Measurements from ENCODE around the gene KIF4A. TPM values are rescaled to one million over a fixed set of nuclear protein-coding genes. Genes with fewer than 3 reads are reported as not detected.
"Not testable (repeated sequence)": the region's sequence is repeated elsewhere in the genome, so short reads cannot be mapped to it uniquely, and the experiment has no call there.

The KIF4A gene
- polyA plus RNA-seq, 4 donors: 0.54 to 8.3 (median 4.0) TPM

GRCh38 chrX:70348825-70349224 is 58.9 kb downstream of the KIF4A start:
- DNase-seq; H3K4me1 ChIP-seq (ENCODE audit: control insufficient read depth in 3 of 3, insufficient read depth in 2 of 3, low read depth in 1 of 3, low read length in 2 of 3); H3K4me3 ChIP-seq (ENCODE audit: low read depth in 1 of 3, low read length in 3 of 3); H3K9me3 ChIP-seq (ENCODE audit: control insufficient read depth in 2 of 2, insufficient read depth in 1 of 2, low read depth in 1 of 2, low read length in 1 of 2); H3K27me3 ChIP-seq (ENCODE audit: control insufficient read depth in 3 of 3, insufficient read depth in 3 of 3, low read length in 3 of 3); FAIRE-seq; H3K36me3 ChIP-seq (ENCODE audit: control insufficient read depth in 3 of 3, insufficient read depth in 2 of 3, low read depth in 1 of 3, low read length in 3 of 3); H3K27ac ChIP-seq (ENCODE audit: low read depth in 1 of 3, low read length in 2 of 3): not testable (repeated sequence)
- 96 to 98% (median 97%) methylated on average over 23 to 26 of the region's 26 CpGs for WGBS, 3 donors

GRCh38 chrX:70349367-70350125 is 59.6 kb downstream of the KIF4A start:
- 96 to 99% (median 97%) methylated on average over 21 to 55 of the region's 55 CpGs for WGBS, 3 donors
- not testable (repeated sequence) for FAIRE-seq; H3K27ac ChIP-seq (ENCODE audit: low read depth in 1 of 3, low read length in 2 of 3); H3K9me3 ChIP-seq (ENCODE audit: control insufficient read depth in 2 of 2, insufficient read depth in 1 of 2, low read depth in 1 of 2, low read length in 1 of 2); H3K36me3 ChIP-seq (ENCODE audit: control insufficient read depth in 3 of 3, insufficient read depth in 2 of 3, low read depth in 1 of 3, low read length in 3 of 3); DNase-seq; H3K27me3 ChIP-seq (ENCODE audit: control insufficient read depth in 3 of 3, insufficient read depth in 3 of 3, low read length in 3 of 3); H3K4me3 ChIP-seq (ENCODE audit: low read depth in 1 of 3, low read length in 3 of 3); H3K4me1 ChIP-seq (ENCODE audit: control insufficient read depth in 3 of 3, insufficient read depth in 2 of 3, low read depth in 1 of 3, low read length in 2 of 3)

- Histone ChIP-seq H3K27ac (ENCODE audit: low read depth in 1 of 3, low read length in 2 of 3) (no peak overlapping the region), H3K9me3 (ENCODE audit: control insufficient read depth in 2 of 2, insufficient read depth in 1 of 2, low read depth in 1 of 2, low read length in 1 of 2) (no peaks in the 10 kb centered on the region), H3K27me3 (ENCODE audit: control insufficient read depth in 3 of 3, insufficient read depth in 3 of 3, low read length in 3 of 3) (no peaks in the 10 kb centered on the region), H3K4me1 (ENCODE audit: control insufficient read depth in 3 of 3, insufficient read depth in 2 of 3, low read depth in 1 of 3, low read length in 2 of 3) (no peaks in the 10 kb centered on the region), H3K4me3 (ENCODE audit: low read depth in 1 of 3, low read length in 3 of 3) (no peak overlapping the region), H3K36me3 (ENCODE audit: control insufficient read depth in 3 of 3, insufficient read depth in 2 of 3, low read depth in 1 of 3, low read length in 3 of 3) (peaks cover 0 to 3% (median 0%) of the 10 kb centered on the region in 3 donors)
- 92 to 100% (median 95%) methylated on average over 3 of the region's 3 CpGs for WGBS, 3 donors
- FAIRE-seq (no peak), DNase-seq (no peak)
Measured at GRCh38 chrX:70352496-70352895, 62.6 kb downstream of the KIF4A start.

- no peaks in the 10 kb centered on the region for H3K27me3 ChIP-seq (ENCODE audit: control insufficient read depth in 3 of 3, insufficient read depth in 3 of 3, low read length in 3 of 3)
- FAIRE-seq: no peak
- DNase-seq: no peak
Measured at GRCh38 chrX:70353514-70353913, 63.6 kb downstream of the KIF4A start.

GRCh38 chrX:70354716-70355115 is 64.8 kb downstream of the KIF4A start:
- 53 to 70% methylated on average over 2 of the region's 2 CpGs; no CpG with 5 or more reads in 1 of the 3 donors for WGBS, 3 donors
- H3K4me1 ChIP-seq (ENCODE audit: control insufficient read depth in 3 of 3, insufficient read depth in 2 of 3, low read depth in 1 of 3, low read length in 2 of 3): no peaks in the 10 kb centered on the region
- FAIRE-seq: no peak
- no peak overlapping the region for H3K27ac ChIP-seq (ENCODE audit: low read depth in 1 of 3, low read length in 2 of 3)
- DNase-seq: no peak
- H3K4me3 ChIP-seq (ENCODE audit: low read depth in 1 of 3, low read length in 3 of 3): no peak overlapping the region
- H3K27me3 ChIP-seq (ENCODE audit: control insufficient read depth in 3 of 3, insufficient read depth in 3 of 3, low read length in 3 of 3): no peaks in the 10 kb centered on the region
- peaks cover 0 to 3% (median 0%) of the 10 kb centered on the region in 3 donors for H3K36me3 ChIP-seq (ENCODE audit: control insufficient read depth in 3 of 3, insufficient read depth in 2 of 3, low read depth in 1 of 3, low read length in 3 of 3)
- no peaks in the 10 kb centered on the region for H3K9me3 ChIP-seq (ENCODE audit: control insufficient read depth in 2 of 2, insufficient read depth in 1 of 2, low read depth in 1 of 2, low read length in 1 of 2)

More at GRCh38 chrX:70353514-70353913, 63.6 kb downstream of the KIF4A start:
- Histone ChIP-seq H3K36me3 (ENCODE audit: control insufficient read depth in 3 of 3, insufficient read depth in 2 of 3, low read depth in 1 of 3, low read length in 3 of 3) (peaks cover 0 to 3% (median 0%) of the 10 kb centered on the region in 3 donors), H3K4me1 (ENCODE audit: control insufficient read depth in 3 of 3, insufficient read depth in 2 of 3, low read depth in 1 of 3, low read length in 2 of 3) (no peaks in the 10 kb centered on the region), H3K4me3 (ENCODE audit: low read depth in 1 of 3, low read length in 3 of 3) (no peak overlapping the region), H3K27ac (ENCODE audit: low read depth in 1 of 3, low read length in 2 of 3) (no peak overlapping the region), H3K9me3 (ENCODE audit: control insufficient read depth in 2 of 2, insufficient read depth in 1 of 2, low read depth in 1 of 2, low read length in 1 of 2) (no peaks in the 10 kb centered on the region)
- WGBS, 3 donors: 85 to 96% (median 96%) methylated on average over 5 of the region's 5 CpGs

- Histone ChIP-seq H3K4me1 (ENCODE audit: control insufficient read depth in 3 of 3, insufficient read depth in 2 of 3, low read depth in 1 of 3, low read length in 2 of 3) (no peaks in the 10 kb centered on the region), H3K27me3 (ENCODE audit: control insufficient read depth in 3 of 3, insufficient read depth in 3 of 3, low read length in 3 of 3) (no peaks in the 10 kb centered on the region), H3K36me3 (ENCODE audit: control insufficient read depth in 3 of 3, insufficient read depth in 2 of 3, low read depth in 1 of 3, low read length in 3 of 3) (peaks cover 0 to 3% (median 0%) of the 10 kb centered on the region in 3 donors), H3K4me3 (ENCODE audit: low read depth in 1 of 3, low read length in 3 of 3) (no peak overlapping the region), H3K9me3 (ENCODE audit: control insufficient read depth in 2 of 2, insufficient read depth in 1 of 2, low read depth in 1 of 2, low read length in 1 of 2) (no peaks in the 10 kb centered on the region), H3K27ac (ENCODE audit: low read depth in 1 of 3, low read length in 2 of 3) (no peak overlapping the region)
- no peak for DNase-seq
- 93 to 98% (median 97%) methylated on average over 4 of the region's 4 CpGs for WGBS, 3 donors
- FAIRE-seq: no peak
Measured at GRCh38 chrX:70359458-70359857, 69.6 kb downstream of the KIF4A start.

- Histone ChIP-seq H3K27ac (ENCODE audit: low read depth in 1 of 3, low read length in 2 of 3) (no peak overlapping the region), H3K9me3 (ENCODE audit: control insufficient read depth in 2 of 2, insufficient read depth in 1 of 2, low read depth in 1 of 2, low read length in 1 of 2) (no peaks in the 10 kb centered on the region), H3K4me3 (ENCODE audit: low read depth in 1 of 3, low read length in 3 of 3) (no peak overlapping the region), H3K4me1 (ENCODE audit: control insufficient read depth in 3 of 3, insufficient read depth in 2 of 3, low read depth in 1 of 3, low read length in 2 of 3) (no peaks in the 10 kb centered on the region), H3K36me3 (ENCODE audit: control insufficient read depth in 3 of 3, insufficient read depth in 2 of 3, low read depth in 1 of 3, low read length in 3 of 3) (peaks cover 0 to 3% (median 0%) of the 10 kb centered on the region in 3 donors), H3K27me3 (ENCODE audit: control insufficient read depth in 3 of 3, insufficient read depth in 3 of 3, low read length in 3 of 3) (no peaks in the 10 kb centered on the region)
- 88 to 95% (median 88%) methylated on average over 8 to 10 of the region's 10 CpGs for WGBS, 3 donors
- FAIRE-seq: no peak
- DNase-seq: no peak
Measured at GRCh38 chrX:70360366-70360765, 70.5 kb downstream of the KIF4A start.

GRCh38 chrX:70368731-70369130 is 78.8 kb downstream of the KIF4A start:
- not testable (repeated sequence) for H3K36me3 ChIP-seq (ENCODE audit: control insufficient read depth in 3 of 3, insufficient read depth in 2 of 3, low read depth in 1 of 3, low read length in 3 of 3); H3K9me3 ChIP-seq (ENCODE audit: control insufficient read depth in 2 of 2, insufficient read depth in 1 of 2, low read depth in 1 of 2, low read length in 1 of 2); FAIRE-seq; H3K4me1 ChIP-seq (ENCODE audit: control insufficient read depth in 3 of 3, insufficient read depth in 2 of 3, low read depth in 1 of 3, low read length in 2 of 3); H3K4me3 ChIP-seq (ENCODE audit: low read depth in 1 of 3, low read length in 3 of 3); H3K27ac ChIP-seq (ENCODE audit: low read depth in 1 of 3, low read length in 2 of 3); DNase-seq; H3K27me3 ChIP-seq (ENCODE audit: control insufficient read depth in 3 of 3, insufficient read depth in 3 of 3, low read length in 3 of 3)
- WGBS, 3 donors: 74 to 98% (median 90%) methylated on average over 5 to 7 of the region's 7 CpGs

- no peak for FAIRE-seq
- H3K4me3 ChIP-seq (ENCODE audit: low read depth in 1 of 3, low read length in 3 of 3): no peak overlapping the region
- H3K27ac ChIP-seq (ENCODE audit: low read depth in 1 of 3, low read length in 2 of 3): no peak overlapping the region
- no peaks in the 10 kb centered on the region for H3K4me1 ChIP-seq (ENCODE audit: control insufficient read depth in 3 of 3, insufficient read depth in 2 of 3, low read depth in 1 of 3, low read length in 2 of 3)
- DNase-seq: no peak
- WGBS, 3 donors: 63 to 77% (median 73%) methylated on average over 2 of the region's 2 CpGs
- H3K27me3 ChIP-seq (ENCODE audit: control insufficient read depth in 3 of 3, insufficient read depth in 3 of 3, low read length in 3 of 3): no peaks in the 10 kb centered on the region
- H3K9me3 ChIP-seq (ENCODE audit: control insufficient read depth in 2 of 2, insufficient read depth in 1 of 2, low read depth in 1 of 2, low read length in 1 of 2): no peaks in the 10 kb centered on the region
- H3K36me3 ChIP-seq (ENCODE audit: control insufficient read depth in 3 of 3, insufficient read depth in 2 of 3, low read depth in 1 of 3, low read length in 3 of 3): no peaks in the 10 kb centered on the region
Measured at GRCh38 chrX:70386235-70386634, 96.3 kb downstream of the KIF4A start.
